Epithelial cell of esophagus (primary cell): Measurements from ENCODE around the gene HEXB.

Experiments used
- DNase-seq: peaks from one replicate; pipeline ENCODE4 v3.0.0; 2010; ENCODE audit warnings: low read depth
- H3K4me3 ChIP-seq: 2 replicates; pipeline ENCODE4 v1.5.1; 2011; ENCODE audit warnings: mild to moderate bottlenecking, low read length, control low read depth
- CTCF ChIP-seq: IDR thresholded peaks from 2 replicates; pipeline ENCODE4 v1.5.1; 2011; ENCODE audit warnings: low read depth, mild to moderate bottlenecking, low read length, control low read depth, inconsistent platforms; ENCODE audit not compliant: insufficient read depth; ENCODE audit errors: missing control alignments

Gene HEXB

DNA sequence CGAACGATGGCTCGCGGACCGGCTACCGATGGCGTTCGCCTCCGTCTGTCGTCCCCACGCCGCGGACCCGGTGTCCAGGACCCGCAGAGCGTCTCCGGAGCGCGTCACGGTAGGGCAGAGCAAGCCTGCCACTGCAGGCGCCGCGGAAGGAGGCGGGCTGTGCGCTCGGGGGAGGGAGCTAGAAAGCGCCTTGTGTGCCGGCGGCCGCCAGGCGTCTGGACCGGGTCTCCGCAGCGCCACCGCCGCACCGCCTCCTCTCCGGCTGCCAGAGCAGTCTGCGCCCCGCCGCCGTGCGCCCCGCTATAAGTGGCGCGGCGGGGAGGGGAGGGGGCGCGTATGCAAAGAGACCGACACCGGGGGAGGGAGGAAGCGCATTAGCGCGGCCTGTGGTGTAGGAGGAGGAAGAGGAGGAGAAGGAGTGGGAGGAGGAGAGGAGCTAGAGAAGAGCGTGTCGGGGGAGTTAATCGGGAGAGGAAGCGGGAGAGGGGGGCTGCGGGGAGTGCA is 44.5 kb upstream of the HEXB start, which contains the start of gene ENC1:
Gene ENC1, minus strand, starts transcription at position 279 of the 504 bp plus-strand sequence. CDS start 4,243 bp downstream, outside the sequence.
- peak; percentile 32 for TF ChIP-seq CTCF
- H3K4me3 ChIP-seq, result peak within 1 kb of the TSS; percentile 77
- peak; percentile 93 for DNase-seq

DNA sequence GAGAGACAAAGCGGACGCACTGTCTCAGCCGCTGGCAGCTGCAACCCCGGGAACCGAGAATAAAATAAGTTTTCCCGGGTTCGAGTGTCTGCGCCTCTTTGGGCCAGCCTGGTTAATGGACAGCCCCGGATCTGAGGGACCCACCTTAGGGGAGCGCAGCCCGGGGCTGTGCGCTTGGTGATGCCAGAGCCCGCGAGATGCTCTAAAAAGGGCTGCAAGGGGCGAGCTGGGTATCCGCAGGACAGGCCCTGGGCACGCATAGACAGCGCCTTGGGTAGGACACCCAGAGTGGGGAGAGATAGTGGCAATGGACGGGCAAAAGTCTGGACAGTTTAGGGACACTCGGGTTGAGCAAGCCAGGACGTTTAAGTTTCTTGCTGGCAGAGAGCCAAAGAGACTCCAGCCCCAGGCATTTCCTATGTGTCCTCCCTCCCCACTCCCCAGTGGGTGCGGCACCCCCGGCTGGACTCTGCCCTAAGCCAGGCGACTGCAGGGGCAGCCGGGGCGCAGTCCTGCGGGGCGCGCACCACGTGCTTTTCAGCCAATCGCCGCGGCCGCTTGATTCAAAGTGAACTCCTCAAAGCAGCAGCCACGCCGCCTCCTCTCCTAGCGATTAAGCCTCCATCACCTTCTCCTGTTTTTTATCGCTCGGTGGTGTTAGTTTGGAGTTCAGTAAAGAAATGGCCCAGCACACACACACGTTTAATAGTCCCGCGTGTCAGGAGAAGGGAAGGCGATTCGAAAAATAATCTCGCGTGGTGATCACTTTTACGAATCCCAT is 43.9 kb upstream of the HEXB start:
- DNase-seq, result peak; percentile 78
- TF ChIP-seq CTCF, result no peak
- peak overlapping the region; percentile 77 for H3K4me3 ChIP-seq

DNA sequence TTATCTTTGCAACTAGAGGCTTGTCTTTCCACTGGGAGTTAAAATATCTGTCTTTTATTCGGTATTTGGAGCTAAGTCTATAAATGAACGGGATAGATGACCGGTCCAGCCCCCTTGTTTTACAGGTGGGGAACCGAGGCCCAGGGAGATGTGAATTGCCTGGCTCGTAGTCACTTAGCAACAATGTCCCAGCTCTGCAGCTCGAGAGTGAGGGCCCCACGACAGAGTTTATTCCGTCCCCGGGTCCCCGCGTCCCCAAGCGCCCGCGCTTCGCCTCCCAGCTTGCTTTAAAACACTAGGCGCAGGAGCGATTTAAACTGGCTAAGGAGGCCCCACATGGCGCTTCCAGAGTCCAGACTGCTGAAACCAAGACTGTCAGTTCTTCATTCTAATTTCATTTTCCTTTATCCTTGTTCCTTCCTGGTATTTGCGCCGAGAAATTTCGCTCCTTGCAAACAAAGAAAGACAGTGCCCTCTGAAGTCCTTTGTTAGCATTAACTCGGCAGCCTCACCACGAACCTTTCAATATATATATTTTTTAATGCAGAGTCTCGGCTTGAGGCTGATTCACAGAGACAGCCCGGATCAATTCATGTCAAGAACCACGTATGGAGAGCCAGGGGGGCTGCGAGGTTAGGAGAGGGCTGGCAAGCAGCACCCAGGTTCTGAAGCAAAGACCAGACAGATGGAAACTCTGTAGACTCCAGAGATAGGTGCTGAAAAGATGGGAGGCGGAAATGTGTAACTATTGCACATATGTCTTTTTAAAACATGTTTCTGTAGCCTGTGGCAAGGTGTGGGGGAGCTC is 43.1 kb upstream of the HEXB start:
- TF ChIP-seq CTCF, result peak; percentile 77
- peak; percentile 87 for DNase-seq
- H3K4me3 ChIP-seq, result peak overlapping the region; percentile 77

GRCh38 chr5:74642543-74642863 is 42.5 kb upstream of the HEXB start:
- H3K4me3 ChIP-seq, result no peak overlapping the region
- DNase-seq, result no peak
- no peak for TF ChIP-seq CTCF

DNA sequence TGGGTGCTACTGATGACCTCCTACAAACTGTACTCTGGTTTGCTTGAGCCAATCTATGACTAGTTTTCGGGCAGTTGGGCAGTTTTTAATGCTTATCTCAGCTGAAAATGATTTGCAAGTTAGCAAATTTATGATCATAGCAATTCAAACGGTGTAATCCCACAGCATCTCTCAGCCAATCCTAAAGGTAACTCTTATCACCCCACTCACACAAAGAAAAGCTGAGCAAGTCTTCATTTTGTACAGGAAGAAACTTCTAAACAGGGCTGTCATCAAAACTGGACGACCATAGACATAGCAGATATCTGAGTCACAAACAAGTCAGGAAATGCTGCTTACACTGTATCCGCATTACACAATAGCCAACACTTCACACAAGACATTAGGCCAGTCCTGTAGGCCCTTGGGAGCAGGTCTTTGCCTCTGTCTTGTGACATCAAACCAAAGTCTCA is 41.9 kb upstream of the HEXB start:
- peak; percentile 98 for DNase-seq
- H3K4me3 ChIP-seq, result no peak overlapping the region
- TF ChIP-seq CTCF, result no peak

- H3K4me3 ChIP-seq, result no peak overlapping the region
- peak; percentile 60 for DNase-seq
- TF ChIP-seq CTCF, result no peak
These were observed 37.9 kb upstream of the HEXB start for GRCh38 chr5:74647096-74647495.
